Endothelial cell of umbilical vein (primary cell): Measurements from ENCODE around the gene DCC.

Experiments used
- CTCF ChIP-seq, 2 donors: IDR thresholded peaks; 1 replicate in 1 of 2; 2 replicates in 1 of 2; pipeline ENCODE4 v1.5.1; 2011; ENCODE audit warnings: low read length in 2 of 2, mild to moderate bottlenecking in 2 of 2, moderate library complexity in 2 of 2, control low read depth in 1 of 2, inconsistent platforms in 1 of 2, low read depth in 1 of 2; ENCODE audit not compliant: insufficient read depth in 1 of 2; ENCODE audit errors: extremely low read depth in 1 of 2
- EZH2 ChIP-seq: IDR thresholded peaks from 2 replicates; pipeline ENCODE4 v1.6.1; 2012; ENCODE audit warnings: borderline replicate concordance, low read depth, mild to moderate bottlenecking, moderate library complexity, low read length, inconsistent platforms; ENCODE audit not compliant: severe bottlenecking
- FOS ChIP-seq: IDR thresholded peaks from 2 replicates; pipeline ENCODE4 v1.6.1; 2011; ENCODE audit warnings: mild to moderate bottlenecking, low read length, moderate library complexity, borderline replicate concordance; ENCODE audit not compliant: insufficient read depth
- JUN ChIP-seq: IDR thresholded peaks from 2 replicates; pipeline ENCODE4 v1.6.1; 2011; ENCODE audit warnings: borderline replicate concordance, low read depth; ENCODE audit not compliant: insufficient read length, insufficient read depth
- MAX ChIP-seq: IDR thresholded peaks from 2 replicates; pipeline ENCODE4 v1.6.1; 2011; ENCODE audit not compliant: insufficient read depth, insufficient read length
- MYC ChIP-seq: IDR thresholded peaks from one replicate; pipeline ENCODE4 v1.6.1; 2011; ENCODE audit warnings: mild to moderate bottlenecking, low read depth, low read length
- POLR2A ChIP-seq: IDR thresholded peaks from 2 replicates; pipeline ENCODE4 v1.6.1; 2012; ENCODE audit warnings: low read depth, mild to moderate bottlenecking, control low read depth, low read length
- POLR2AphosphoS5 ChIP-seq: IDR thresholded peaks from 2 replicates; pipeline ENCODE4 v1.6.1; 2012; ENCODE audit warnings: low read depth, mild to moderate bottlenecking, control low read depth, low read length, moderate library complexity; ENCODE audit not compliant: insufficient read depth

- TF ChIP-seq EZH2: no peak
- no peak for TF ChIP-seq CTCF (IDR thresholded peaks at IDR 0.05; ENCODE audit: extremely low read depth in 1 of 2, insufficient read depth in 1 of 2, low read depth in 1 of 2, low read length in 2 of 2)
- no peak for TF ChIP-seq MAX
- no peak for TF ChIP-seq POLR2A
- no peak for TF ChIP-seq POLR2AphosphoS5
- TF ChIP-seq FOS: no peak
- TF ChIP-seq JUN: no peak
- no peak for TF ChIP-seq MYC
Measured at GRCh38 chr18:52822160-52822559, 482.2 kb downstream of the DCC start.
